ENCODE data around the gene NAPEPLD. TPM values are rescaled to one million over a fixed set of nuclear protein-coding genes. Genes with fewer than 3 reads are reported as not detected.

The NAPEPLD gene
- total RNA-seq, 3 donors from 2014 or later, result 7.2 to 16.5 (median 12.1) TPM

GRCh38 chr7:103129702-103130549 lies 19.0 kb downstream of the NAPEPLD start:
- Histone ChIP-seq H3K27me3 (no peaks in the 10 kb centered on the region), H3K27ac (no peak overlapping the region), H3K4me1 (no peaks in the 10 kb centered on the region), H3K9me3 (no peaks in the 10 kb centered on the region), H3K36me3 (no peaks in the 10 kb centered on the region), H3K4me3 (no peak overlapping the region)
- intact Hi-C loops (cut with DNase I; ENCODE audit: low total_unique reads), result no loop called here
- TF ChIP-seq POLR2A (IDR thresholded peaks at IDR 0.05) (no peak), CTCF (IDR thresholded peaks at IDR 0.05) (no peak), POLR2AphosphoS5 (IDR thresholded peaks at IDR 0.05) (no peak)
- no peak for DNase-seq (ENCODE audit: low spot score in 2 of 2)

GRCh38 chr7:103127006-103127405 lies 21.9 kb downstream of the NAPEPLD start:
- TF ChIP-seq CTCF (IDR thresholded peaks at IDR 0.05), result no peak
- TF ChIP-seq POLR2A (IDR thresholded peaks at IDR 0.05), result no peak
- no peak for TF ChIP-seq POLR2AphosphoS5 (IDR thresholded peaks at IDR 0.05)
- intact Hi-C loops (cut with DNase I; ENCODE audit: low total_unique reads), result no loop called here

GRCh38 chr7:103124429-103124979 lies 24.4 kb downstream of the NAPEPLD start:
- Histone ChIP-seq H3K9me3 (no peaks in the 10 kb centered on the region), H3K4me1 (no peaks in the 10 kb centered on the region), H3K4me3 (no peak overlapping the region), H3K27ac (no peak overlapping the region), H3K36me3 (no peaks in the 10 kb centered on the region), H3K27me3 (no peaks in the 10 kb centered on the region)
- TF ChIP-seq CTCF (IDR thresholded peaks at IDR 0.05) (no peak), POLR2A (IDR thresholded peaks at IDR 0.05) (no peak), POLR2AphosphoS5 (IDR thresholded peaks at IDR 0.05) (no peak)
- DNase-seq (ENCODE audit: low spot score in 2 of 2), result no peak
- intact Hi-C loops (cut with DNase I; ENCODE audit: low total_unique reads), result loop anchor here (5.0 kb wide), 1 partner anchor 227 kb away; no protein-coding TSS in a partner anchor

More at GRCh38 chr7:103127006-103127405, 21.9 kb downstream of the NAPEPLD start:
- no peaks in the 10 kb centered on the region for H3K27me3 ChIP-seq
- no peaks in the 10 kb centered on the region for H3K36me3 ChIP-seq
- no peaks in the 10 kb centered on the region for H3K4me1 ChIP-seq
- no peak overlapping the region for H3K4me3 ChIP-seq
- no peak for DNase-seq (ENCODE audit: low spot score in 2 of 2)
- H3K27ac ChIP-seq, result no peak overlapping the region
- H3K9me3 ChIP-seq, result no peaks in the 10 kb centered on the region

GRCh38 chr7:103123529-103123928 lies 25.4 kb downstream of the NAPEPLD start:
- Histone ChIP-seq H3K4me3 (no peak overlapping the region), H3K36me3 (no peaks in the 10 kb centered on the region), H3K4me1 (no peaks in the 10 kb centered on the region), H3K27ac (no peak overlapping the region), H3K9me3 (no peaks in the 10 kb centered on the region), H3K27me3 (no peaks in the 10 kb centered on the region)
- intact Hi-C loops (cut with DNase I; ENCODE audit: low total_unique reads), result loop anchor here (5.0 kb wide), 1 partner anchor 226 kb away; no protein-coding TSS in a partner anchor
- DNase-seq (ENCODE audit: low spot score in 2 of 2), result no peak
- TF ChIP-seq POLR2AphosphoS5 (IDR thresholded peaks at IDR 0.05) (no peak), POLR2A (IDR thresholded peaks at IDR 0.05) (no peak), CTCF (IDR thresholded peaks at IDR 0.05) (no peak)

- Histone ChIP-seq H3K36me3 (no peaks in the 10 kb centered on the region), H3K27ac (no peak overlapping the region)
- intact Hi-C loops (cut with DNase I; ENCODE audit: low total_unique reads), result loop anchor here (5.0 kb wide), 1 partner anchor 224 kb away; no protein-coding TSS in a partner anchor
Measured at GRCh38 chr7:103121641-103122040, 27.3 kb downstream of the NAPEPLD start.

More at GRCh38 chr7:103121641-103122040, 27.3 kb downstream of the NAPEPLD start:
- no peak for DNase-seq (ENCODE audit: low spot score in 2 of 2)
- Histone ChIP-seq H3K4me1 (no peaks in the 10 kb centered on the region), H3K9me3 (no peaks in the 10 kb centered on the region), H3K4me3 (no peak overlapping the region), H3K27me3 (no peaks in the 10 kb centered on the region)
- TF ChIP-seq POLR2A (IDR thresholded peaks at IDR 0.05), result no peak
- TF ChIP-seq CTCF (IDR thresholded peaks at IDR 0.05), result no peak
- TF ChIP-seq POLR2AphosphoS5 (IDR thresholded peaks at IDR 0.05), result no peak

Data from breast epithelium (tissue), 4 donors.